ENCODE data around the gene ADRB1.

- no peak for TF ChIP-seq POLR2AphosphoS5 (IDR thresholded peaks at IDR 0.05; ENCODE audit: low read depth, low read length)
- TF ChIP-seq REST (IDR thresholded peaks at IDR 0.05; ENCODE audit: insufficient read depth in 1 of 2, low read depth in 2 of 2, low read length in 2 of 2) = no peak
- TF ChIP-seq TAF1 (IDR thresholded peaks at IDR 0.05; ENCODE audit: borderline replicate concordance, insufficient read depth, low read length) = no peak
- TF ChIP-seq SIN3A (IDR thresholded peaks at IDR 0.05; ENCODE audit: borderline replicate concordance, insufficient read depth, low read length) = no peak
Measured at GRCh38 chr10:114095559-114096337, 52.1 kb downstream of the ADRB1 start.

All from PFSK-1 (cell line).